ENCODE data around the gene GRIK2. TPM values are rescaled to one million over a fixed set of nuclear protein-coding genes. Genes with fewer than 3 reads are reported as not detected.

Gene GRIK2
- total RNA-seq, 1 experiment from 2014 or later = 0.89 TPM

DNA sequence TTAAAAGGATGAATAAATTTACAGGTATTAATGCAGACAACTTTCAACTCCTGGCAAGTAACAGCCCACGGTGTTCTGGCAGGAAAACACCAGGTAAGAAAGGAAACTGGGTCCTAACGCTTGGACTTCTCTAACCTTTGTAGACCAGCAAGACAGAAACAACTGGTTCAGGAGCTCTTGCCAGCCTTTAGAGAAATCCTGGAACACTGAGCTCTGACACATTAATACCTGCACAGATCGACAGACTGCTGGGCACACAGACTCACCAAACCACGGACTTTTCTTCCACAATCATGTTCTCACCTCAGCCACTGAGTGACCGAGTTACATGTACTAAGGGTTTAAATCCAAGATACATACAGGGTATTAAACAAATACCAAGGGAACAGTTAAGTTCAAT is 36.3 kb downstream of the GRIK2 start:
- Histone ChIP-seq H3K27me3 (no peaks in the 10 kb centered on the region), H3K36me3 (no peaks in the 10 kb centered on the region), H3K4me3 (no peak overlapping the region), H3K9me3 (no peaks in the 10 kb centered on the region)
- DNase-seq = no peak

DNA sequence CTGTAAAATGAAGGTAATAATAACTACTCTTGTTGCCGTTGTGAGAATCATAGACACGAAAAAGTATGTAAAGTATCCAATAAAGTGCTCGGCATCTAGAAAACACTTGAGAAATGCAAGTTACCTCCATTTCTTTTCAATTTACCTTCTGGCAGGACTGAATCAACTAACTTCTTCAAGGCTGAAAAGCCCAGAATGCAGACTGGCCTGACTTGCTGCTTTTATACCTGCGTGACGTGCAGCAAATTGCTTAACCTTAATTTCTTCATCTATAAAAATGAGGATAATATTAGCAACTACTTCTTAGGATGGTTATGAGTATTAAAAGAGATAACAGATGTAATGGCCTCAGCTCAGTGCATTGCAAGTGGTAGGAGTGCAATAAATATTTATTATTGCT is 39.6 kb downstream of the GRIK2 start:
- no peaks in the 10 kb centered on the region for H3K9me3 ChIP-seq
- H3K27me3 ChIP-seq = no peaks in the 10 kb centered on the region
- no peak for DNase-seq
- no peak overlapping the region for H3K4me3 ChIP-seq
- H3K36me3 ChIP-seq = no peaks in the 10 kb centered on the region

DNA sequence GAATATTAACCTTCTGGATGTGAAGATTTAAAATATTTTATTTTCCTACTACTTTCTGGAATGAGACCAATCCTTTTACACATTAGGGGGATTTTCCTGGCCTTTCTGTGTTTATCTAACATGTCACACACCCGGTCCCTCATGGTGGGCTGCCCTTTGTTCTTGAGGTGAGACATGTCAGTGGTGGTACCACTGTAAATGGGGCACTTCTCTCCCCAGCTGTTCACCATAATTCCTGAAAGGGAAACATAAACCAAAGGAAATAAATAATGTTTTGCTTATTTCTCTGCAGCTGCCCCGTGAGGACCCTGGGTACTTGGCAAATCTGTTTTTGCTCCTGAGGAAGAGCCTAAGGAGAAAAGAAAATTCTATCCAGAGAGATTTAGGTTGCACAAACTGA is 41.1 kb downstream of the GRIK2 start:
- H3K4me3 ChIP-seq = no peak overlapping the region
- H3K36me3 ChIP-seq = no peaks in the 10 kb centered on the region
- no peak for DNase-seq
- no peaks in the 10 kb centered on the region for H3K27me3 ChIP-seq
- H3K9me3 ChIP-seq = no peaks in the 10 kb centered on the region

DNA sequence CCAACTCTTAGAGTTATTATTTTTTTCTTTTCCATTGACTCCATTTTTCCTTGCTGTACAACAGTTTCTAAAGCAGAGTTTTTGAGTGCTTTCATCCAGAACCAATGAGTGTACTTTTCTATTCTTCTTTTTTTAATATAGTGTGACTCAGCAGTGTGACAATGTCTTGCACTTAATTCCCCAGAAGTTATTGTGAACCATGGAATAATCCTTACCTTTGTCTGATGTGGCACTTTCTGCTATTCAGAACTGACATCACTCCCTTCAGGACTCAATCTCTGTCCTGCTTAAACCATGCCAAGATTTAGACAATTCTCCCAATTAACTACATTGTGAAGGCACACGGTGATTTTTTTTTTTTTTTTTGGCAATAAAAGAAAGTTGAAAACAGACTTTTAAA is 41.5 kb downstream of the GRIK2 start:
- H3K36me3 ChIP-seq = no peaks in the 10 kb centered on the region
- H3K4me3 ChIP-seq = no peak overlapping the region
- no peaks in the 10 kb centered on the region for H3K27me3 ChIP-seq
- H3K9me3 ChIP-seq = no peaks in the 10 kb centered on the region
- no peak for DNase-seq

GRCh38 chr6:101439790-101440189 is 46.3 kb downstream of the GRIK2 start:
- H3K36me3 ChIP-seq = no peaks in the 10 kb centered on the region
- no peaks in the 10 kb centered on the region for H3K27me3 ChIP-seq
- no peak for DNase-seq
- no peaks in the 10 kb centered on the region for H3K9me3 ChIP-seq
- H3K4me3 ChIP-seq = no peak overlapping the region

DNA sequence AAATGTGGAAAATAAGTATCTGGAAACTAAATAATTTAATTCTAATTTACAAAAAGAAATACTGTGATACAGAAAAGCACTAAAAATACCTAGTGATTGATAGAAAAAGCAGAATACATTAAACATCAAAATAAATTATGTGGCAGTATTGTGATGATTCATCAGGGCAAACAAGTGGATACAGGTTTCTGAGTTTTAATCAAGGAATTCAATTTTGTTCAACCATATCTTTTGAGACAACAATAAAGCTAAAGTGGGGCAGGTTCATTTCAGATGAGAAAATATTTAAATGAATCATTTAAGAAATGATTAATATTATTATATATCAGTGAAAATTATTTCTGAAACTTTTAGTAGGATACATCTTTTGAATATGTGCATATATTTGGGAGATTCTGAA is 49.8 kb downstream of the GRIK2 start:
- Histone ChIP-seq H3K27me3 (no peaks in the 10 kb centered on the region), H3K36me3 (no peaks in the 10 kb centered on the region), H3K4me3 (no peak overlapping the region), H3K9me3 (no peaks in the 10 kb centered on the region)
- no peak for DNase-seq

- no peaks in the 10 kb centered on the region for H3K9me3 ChIP-seq
- DNase-seq = no peak
- H3K27me3 ChIP-seq = no peaks in the 10 kb centered on the region
- H3K36me3 ChIP-seq = no peaks in the 10 kb centered on the region
- H3K4me3 ChIP-seq = no peak overlapping the region
Observed at GRCh38 chr6:101444717-101445116, 51.2 kb downstream of the GRIK2 start.

- DNase-seq = no peak
- no peaks in the 10 kb centered on the region for H3K9me3 ChIP-seq
- no peaks in the 10 kb centered on the region for H3K27me3 ChIP-seq
- H3K4me3 ChIP-seq = no peak overlapping the region
- no peaks in the 10 kb centered on the region for H3K36me3 ChIP-seq
Observed at GRCh38 chr6:101445527-101445926, 52.0 kb downstream of the GRIK2 start.

DNA sequence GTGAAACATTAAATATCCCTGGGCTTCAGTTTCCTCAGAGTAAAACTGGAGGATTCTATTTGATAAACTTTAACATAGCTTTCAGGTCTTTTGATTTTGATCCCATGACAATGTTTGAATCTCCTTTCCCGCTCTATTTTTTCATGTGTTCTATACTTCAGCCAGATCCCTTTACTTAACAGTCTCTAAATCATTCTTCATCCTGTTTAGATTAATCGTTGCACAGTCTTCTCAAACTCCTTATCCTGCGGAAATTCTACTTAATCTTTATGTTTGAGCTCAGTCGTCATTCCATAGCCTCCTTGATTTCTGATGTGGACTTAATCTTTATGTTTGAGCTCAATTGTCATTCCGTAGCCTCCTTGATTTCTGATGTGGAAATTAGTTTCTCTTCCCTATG is 57.4 kb downstream of the GRIK2 start:
- H3K27me3 ChIP-seq = no peaks in the 10 kb centered on the region
- H3K4me3 ChIP-seq = no peak overlapping the region
- H3K9me3 ChIP-seq = no peaks in the 10 kb centered on the region
- DNase-seq = no peak
- H3K36me3 ChIP-seq = no peaks in the 10 kb centered on the region

GRCh38 chr6:101451981-101452380 is 58.5 kb downstream of the GRIK2 start:
- Histone ChIP-seq H3K9me3 (no peaks in the 10 kb centered on the region), H3K27me3 (no peaks in the 10 kb centered on the region), H3K4me3 (no peak overlapping the region), H3K36me3 (no peaks in the 10 kb centered on the region)
- no peak for DNase-seq

GRCh38 chr6:101453221-101453620 is 59.7 kb downstream of the GRIK2 start:
- no peaks in the 10 kb centered on the region for H3K27me3 ChIP-seq
- no peaks in the 10 kb centered on the region for H3K36me3 ChIP-seq
- no peaks in the 10 kb centered on the region for H3K9me3 ChIP-seq
- no peak for DNase-seq
- H3K4me3 ChIP-seq = no peak overlapping the region

- Histone ChIP-seq H3K27me3 (no peaks in the 10 kb centered on the region), H3K36me3 (no peaks in the 10 kb centered on the region), H3K4me3 (no peak overlapping the region), H3K9me3 (no peaks in the 10 kb centered on the region)
- no peak for DNase-seq
Observed at GRCh38 chr6:101454106-101454676, 60.7 kb downstream of the GRIK2 start.

GRCh38 chr6:101458336-101458735 is 64.8 kb downstream of the GRIK2 start:
- DNase-seq = peak; percentile 32
- Histone ChIP-seq H3K36me3 (no peaks in the 10 kb centered on the region), H3K4me3 (no peak overlapping the region)

GRCh38 chr6:101458826-101459225 is 65.3 kb downstream of the GRIK2 start:
- H3K27me3 ChIP-seq = no peaks in the 10 kb centered on the region
- no peaks in the 10 kb centered on the region for H3K9me3 ChIP-seq
- H3K36me3 ChIP-seq = no peaks in the 10 kb centered on the region
- no peak for DNase-seq
- no peak overlapping the region for H3K4me3 ChIP-seq

More at GRCh38 chr6:101458336-101458735, 64.8 kb downstream of the GRIK2 start:
- Histone ChIP-seq H3K27me3 (no peaks in the 10 kb centered on the region), H3K9me3 (no peaks in the 10 kb centered on the region)

DNA sequence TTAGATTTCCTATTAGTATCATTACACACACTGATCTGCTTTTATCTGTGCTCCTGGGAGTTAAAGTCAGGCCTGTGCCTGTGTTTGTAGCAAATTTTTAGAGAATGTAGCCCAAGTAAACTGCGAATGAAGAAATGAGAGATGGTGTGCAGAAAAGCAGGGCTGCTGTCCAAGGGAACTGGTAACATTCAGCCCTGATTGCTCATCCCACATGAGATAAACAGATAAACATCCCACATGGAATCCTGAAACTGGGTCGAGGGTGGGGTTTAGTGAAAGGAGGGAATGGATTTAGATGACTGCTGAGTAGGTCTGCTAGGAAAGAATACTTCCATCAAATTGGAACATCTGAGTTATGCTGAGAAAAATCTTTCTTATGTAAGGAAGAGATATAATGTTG is 69.1 kb downstream of the GRIK2 start:
- H3K9me3 ChIP-seq = no peaks in the 10 kb centered on the region
- peak; percentile 16 for DNase-seq
- H3K27me3 ChIP-seq = no peaks in the 10 kb centered on the region
- H3K4me3 ChIP-seq = no peak overlapping the region
- no peaks in the 10 kb centered on the region for H3K36me3 ChIP-seq

- Histone ChIP-seq H3K9me3 (no peaks in the 10 kb centered on the region), H3K4me3 (no peak overlapping the region), H3K36me3 (no peaks in the 10 kb centered on the region), H3K27me3 (no peaks in the 10 kb centered on the region)
- DNase-seq = no peak
Observed at GRCh38 chr6:101465863-101466262, 72.4 kb downstream of the GRIK2 start.

GRCh38 chr6:101477436-101477835 is 83.9 kb downstream of the GRIK2 start:
- no peaks in the 10 kb centered on the region for H3K27me3 ChIP-seq
- no peak overlapping the region for H3K4me3 ChIP-seq
- no peaks in the 10 kb centered on the region for H3K36me3 ChIP-seq
- H3K9me3 ChIP-seq = no peaks in the 10 kb centered on the region
- DNase-seq = no peak

DNA sequence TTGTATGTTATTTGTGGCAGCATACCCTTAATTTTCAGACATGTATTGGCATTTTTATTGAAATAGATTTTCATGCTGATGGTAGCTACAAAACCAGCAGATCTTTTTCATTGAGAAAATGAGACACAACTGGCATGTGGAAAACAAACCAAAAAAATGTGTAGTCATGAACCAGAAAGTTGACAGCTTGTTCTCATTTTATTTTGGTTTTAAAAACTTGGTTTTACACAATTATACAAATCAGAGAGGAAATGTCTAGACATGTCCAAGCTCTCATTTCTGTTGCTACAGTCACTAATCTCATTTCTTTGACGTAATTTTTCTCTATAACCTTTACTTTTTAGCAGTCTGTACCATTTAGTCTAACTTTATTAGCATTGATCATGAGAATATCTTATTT is 85.4 kb downstream of the GRIK2 start:
- H3K36me3 ChIP-seq = no peaks in the 10 kb centered on the region
- no peak for DNase-seq
- H3K4me3 ChIP-seq = no peak overlapping the region
- H3K27me3 ChIP-seq = no peaks in the 10 kb centered on the region
- no peaks in the 10 kb centered on the region for H3K9me3 ChIP-seq

DNA sequence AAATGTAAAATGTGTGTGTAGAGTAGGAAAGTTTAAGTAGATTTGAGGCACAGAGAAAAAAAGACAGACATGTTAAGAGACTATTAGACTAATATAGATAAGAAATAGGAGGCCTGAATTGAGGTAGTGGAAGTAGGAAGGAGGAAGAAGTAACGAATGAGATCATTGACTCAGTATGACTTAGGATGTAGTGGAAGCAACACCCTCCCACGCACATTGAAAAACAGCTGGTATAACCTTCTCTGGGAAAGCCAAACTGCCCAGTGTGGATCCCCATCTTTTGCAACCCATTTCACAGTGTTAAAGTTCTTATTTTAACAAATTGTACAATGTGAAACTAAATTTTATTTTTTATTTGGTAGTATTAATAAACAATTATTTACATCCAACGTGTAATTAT is 89.1 kb downstream of the GRIK2 start:
- no peaks in the 10 kb centered on the region for H3K9me3 ChIP-seq

More for the DNA sequence above, 89.1 kb downstream of the GRIK2 start:
- Histone ChIP-seq H3K36me3 (no peaks in the 10 kb centered on the region), H3K27me3 (no peaks in the 10 kb centered on the region), H3K4me3 (no peak overlapping the region)
- no peak for DNase-seq
